NCI-H1694 (cell line): ENCODE measurements around the gene SLC25A27.
A peak's percentile ranks its signal among the peaks of the same experiment; 100 is the strongest.
"Not testable (repeated sequence)": the region's sequence is repeated elsewhere in the genome, so short reads cannot be mapped to it uniquely, and the experiment has no call there.

Experiments used
- DNase-seq: peaks from one replicate; lab custom pipeline; 2025; lab: John Stamatoyannopoulos, UW

The SLC25A27 gene, protein sequence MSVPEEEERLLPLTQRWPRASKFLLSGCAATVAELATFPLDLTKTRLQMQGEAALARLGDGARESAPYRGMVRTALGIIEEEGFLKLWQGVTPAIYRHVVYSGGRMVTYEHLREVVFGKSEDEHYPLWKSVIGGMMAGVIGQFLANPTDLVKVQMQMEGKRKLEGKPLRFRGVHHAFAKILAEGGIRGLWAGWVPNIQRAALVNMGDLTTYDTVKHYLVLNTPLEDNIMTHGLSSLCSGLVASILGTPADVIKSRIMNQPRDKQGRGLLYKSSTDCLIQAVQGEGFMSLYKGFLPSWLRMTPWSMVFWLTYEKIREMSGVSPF

DNA sequence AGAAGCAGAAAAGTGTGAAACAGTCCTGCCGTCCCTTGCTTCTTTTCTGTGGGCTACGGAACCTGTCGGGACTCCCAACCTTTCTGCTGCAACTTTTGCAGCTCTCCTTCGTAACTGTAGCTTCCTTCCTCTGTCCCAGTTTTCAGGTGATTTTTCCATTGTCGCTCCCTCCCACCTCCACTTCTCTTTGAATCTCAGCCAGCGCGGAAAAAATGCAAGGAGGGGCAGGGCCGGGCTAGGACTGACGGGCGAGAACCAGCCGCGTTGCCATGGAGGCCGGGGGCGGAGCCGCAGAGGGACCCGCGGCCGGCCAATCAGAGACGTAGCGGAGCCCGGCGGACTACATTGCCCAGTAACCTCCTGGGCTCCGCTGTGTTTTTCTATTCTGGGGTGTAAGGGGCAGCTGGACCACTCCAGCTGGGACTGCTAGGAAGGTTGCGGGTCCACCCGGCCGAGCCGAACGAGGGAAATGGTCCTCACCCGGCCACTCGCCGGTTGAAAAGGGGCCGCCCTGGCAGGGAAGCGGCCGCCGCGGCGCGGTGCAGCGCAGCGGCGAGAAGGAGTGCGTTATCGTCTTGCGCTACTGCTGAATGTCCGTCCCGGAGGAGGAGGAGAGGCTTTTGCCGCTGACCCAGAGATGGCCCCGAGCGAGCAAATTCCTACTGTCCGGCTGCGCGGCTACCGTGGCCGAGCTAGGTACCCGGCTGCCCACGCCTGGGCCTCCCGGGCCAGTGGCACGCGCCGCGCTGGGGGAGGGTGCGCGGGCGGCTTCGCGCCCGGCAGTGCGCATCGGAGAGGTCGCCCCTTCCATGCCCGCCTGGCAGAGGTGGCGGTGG is at the start of gene SLC25A27, which contains the start of gene CYP39A1:
Gene SLC25A27, plus strand, starts transcription at position 373 of the 836 bp plus-strand sequence. Its CDS starts 218 bp downstream, at position 591.
Gene CYP39A1, minus strand, starts transcription at position 216 of the 836 bp plus-strand sequence. CDS start 236 bp downstream, outside the sequence.
- DNase-seq, result peak; percentile 32

DNA sequence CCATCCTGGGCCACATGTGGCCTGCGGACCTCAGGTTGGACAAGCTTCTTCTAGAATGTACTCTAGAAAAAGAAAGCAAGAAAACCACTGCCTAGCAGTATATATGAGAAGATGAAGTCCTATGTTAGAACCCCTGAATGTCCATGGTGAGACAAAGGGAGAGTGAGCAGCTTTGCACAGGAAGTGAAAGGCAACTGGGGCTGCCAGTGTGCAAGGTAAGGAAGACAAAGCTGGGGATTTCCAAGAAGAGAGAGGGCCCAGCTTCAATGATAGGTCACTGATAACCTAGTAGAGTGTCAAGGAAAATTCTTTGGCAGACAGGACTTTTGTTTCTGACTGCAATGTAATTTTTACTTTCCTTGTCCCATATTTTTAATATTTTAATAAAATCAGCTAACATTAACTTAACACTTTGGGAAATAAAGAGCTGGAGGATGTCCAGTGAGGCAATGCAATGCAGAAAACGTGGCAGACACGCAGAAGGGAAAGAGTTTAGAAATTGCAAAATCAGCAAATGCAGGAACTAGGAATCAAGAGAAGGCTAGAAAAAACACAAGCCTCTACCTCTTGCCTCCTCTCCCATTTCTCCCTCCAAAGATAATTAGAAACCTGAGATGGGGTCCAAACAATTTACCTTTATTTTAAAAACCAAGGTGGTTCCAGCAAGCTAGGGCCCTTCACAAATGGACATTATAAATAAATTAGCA is 47.5 kb upstream of the SLC25A27 start:
- DNase-seq, result no peak

DNA sequence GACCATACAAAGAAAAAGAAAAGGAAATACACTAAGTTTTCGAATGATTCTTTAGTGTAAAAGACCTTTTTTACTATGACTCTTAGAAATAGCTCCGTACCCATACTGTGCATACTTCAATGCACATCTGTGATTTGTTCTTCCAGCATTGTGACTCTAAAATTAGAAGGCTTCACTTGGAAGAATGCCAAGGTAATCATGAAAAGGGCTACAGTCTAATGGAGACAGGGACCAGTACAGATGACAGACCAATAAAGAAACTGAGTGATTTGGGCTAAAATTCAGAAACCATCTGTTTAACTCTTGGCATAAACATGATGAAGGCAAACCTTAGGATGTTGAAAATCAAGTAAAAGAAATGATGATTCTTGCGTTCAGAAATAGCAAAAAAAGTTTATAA is 46.4 kb upstream of the SLC25A27 start:
- DNase-seq, result no peak

DNA sequence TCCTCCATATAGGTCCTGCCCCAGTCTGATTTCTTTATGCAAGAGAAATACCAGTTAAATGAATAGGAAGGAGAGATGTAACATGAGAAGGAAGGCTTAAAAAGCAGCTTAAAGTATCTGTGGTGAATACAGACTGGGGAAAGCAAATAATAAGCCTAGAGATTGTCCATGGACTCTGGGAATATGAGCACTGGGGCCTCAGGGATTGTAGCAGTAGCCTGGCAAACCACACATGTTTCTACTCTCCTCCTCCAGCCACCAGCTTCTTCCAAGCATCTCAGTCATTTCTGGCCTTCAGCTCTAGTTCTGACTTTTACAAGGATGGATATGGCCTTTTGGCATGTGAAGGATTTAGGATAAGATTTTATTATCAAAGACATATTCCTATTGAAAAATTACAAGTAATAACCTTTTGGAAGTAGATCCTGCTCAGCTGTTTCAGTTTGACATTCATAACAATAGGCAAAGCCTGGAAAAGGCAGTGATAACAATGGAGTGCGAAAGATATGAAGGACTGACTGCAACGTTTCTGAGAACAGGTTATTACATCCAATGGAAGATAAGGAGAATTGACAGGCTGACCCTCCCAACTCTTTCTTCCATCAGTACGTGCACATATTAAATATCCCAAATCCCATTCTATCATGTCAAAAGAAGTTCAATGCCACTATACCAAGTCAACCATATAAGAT is 41.8 kb upstream of the SLC25A27 start:
- DNase-seq, result no peak

DNA sequence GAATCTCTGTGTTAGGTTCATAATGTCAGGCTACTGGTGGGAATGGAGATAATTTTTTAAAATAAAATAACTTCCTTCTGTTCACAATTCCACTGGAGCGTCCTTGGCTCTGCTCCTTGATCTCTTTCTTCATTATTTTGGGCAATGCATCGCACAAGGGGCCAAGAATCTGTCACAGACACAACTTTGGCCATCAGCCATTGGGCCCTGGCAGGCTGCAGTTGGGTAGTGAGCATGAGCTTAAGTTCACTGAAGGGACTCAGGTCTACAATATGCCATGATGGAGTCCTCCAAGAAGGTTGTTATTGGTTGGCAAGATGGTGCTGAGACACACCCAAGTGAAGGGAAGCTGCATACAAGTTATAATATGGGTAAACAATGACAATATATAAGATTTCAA is 40.1 kb upstream of the SLC25A27 start:
- DNase-seq, result no peak

DNA sequence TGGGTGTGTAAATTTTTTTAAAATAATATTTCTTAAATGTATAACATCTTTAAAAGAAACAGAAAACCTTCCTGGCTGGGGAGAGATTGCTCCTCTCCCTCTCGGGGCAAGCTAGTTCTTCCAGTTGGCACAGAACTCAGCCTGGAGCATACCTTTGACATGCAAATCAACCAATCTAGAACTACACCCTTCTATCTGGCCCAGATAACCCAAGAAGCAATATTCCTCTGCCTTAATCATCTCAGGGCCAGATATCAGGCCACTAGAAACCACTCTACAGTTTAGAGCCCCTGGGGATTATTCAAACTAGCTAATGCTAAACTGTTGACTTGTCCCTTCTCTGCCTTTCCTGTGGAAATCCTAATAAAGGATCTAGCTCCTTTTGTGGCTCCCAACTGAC is 34.0 kb upstream of the SLC25A27 start:
- no peak for DNase-seq

DNA sequence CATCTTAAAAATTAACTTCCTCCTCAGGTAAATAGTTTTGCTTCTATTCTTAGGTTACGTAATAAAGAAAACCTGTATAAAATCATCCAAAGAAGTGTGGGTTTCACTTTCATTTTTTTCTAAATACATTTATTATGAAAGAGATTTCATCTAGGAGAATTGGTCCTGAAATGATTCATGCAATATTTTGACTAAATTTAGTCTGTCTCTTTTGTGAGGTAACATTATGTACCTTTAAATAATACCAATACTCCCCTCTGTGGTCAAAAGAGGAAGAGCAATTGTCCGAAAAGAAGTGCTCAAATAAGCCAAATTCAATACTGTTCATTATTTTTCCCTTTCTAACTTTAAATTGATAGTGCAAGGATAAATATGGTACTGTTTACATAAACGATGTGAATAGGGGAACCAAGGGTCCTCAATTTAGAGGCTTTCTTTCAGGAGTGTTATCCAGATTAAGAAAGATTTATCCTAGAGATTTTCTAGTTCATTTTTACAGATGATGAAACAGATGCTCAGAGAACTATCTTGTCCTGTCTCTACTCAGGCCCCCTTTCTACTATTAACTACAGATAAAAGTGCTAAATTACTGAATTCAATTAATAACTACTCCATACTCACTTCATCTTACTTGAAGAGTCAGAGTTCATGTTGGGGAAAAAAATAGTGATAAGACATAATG is 26.4 kb upstream of the SLC25A27 start:
- no peak for DNase-seq

DNA sequence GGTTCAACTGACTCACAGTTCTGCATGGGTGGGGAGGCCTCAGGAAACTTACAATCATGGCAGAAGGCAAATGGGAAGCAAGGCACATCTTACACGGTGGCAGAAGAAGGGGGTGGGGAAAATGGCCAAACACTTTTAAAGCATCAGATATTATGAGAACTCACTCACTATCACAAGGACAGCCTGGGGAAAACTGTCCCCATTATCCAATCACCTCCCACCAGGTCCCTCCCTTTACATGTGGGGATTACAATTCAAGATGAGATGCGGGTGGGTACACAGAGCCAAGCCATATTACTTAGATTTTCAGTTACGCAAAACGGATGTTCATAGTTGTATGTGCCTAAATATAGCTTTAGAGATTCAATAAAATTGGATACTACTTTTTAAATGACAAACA is 25.8 kb upstream of the SLC25A27 start:
- no peak for DNase-seq

DNA sequence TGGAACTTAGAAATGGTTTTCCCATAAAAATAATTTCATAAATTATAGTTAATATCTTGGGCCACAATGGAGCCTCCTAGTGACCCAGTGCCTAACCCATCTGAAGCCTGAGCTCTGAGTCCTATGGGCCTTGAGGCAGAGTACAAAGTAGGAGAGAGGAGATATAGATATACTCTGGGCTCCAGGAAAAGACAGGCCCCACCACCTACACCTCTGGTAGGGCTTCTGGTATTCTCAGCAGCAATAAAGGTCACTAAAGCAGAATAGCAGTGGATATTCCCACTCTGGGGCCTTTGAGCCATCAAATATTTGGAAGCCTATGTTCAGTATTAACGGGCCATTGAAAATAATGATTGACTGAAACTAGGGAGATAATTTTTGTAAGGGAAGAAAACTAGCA is 24.3 kb upstream of the SLC25A27 start:
- DNase-seq, result no peak

DNA sequence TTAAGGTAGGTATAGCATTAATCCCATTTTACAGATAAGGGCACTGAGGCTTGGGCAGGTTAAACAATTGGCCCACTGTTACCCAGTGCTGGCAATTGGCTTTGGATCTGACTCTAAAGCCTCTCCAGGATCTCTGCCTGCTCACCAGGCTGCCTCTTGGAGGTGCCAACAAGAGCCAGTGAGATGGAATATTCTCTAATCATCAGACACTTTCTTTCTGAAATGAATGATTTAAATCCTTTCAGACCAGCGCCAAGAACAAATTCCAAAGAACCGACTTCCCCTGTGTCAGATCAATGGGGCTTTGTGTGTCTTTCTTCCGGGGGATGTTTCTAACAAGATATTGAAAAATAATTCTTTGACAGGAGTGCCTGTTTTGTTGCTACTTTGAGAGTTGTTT is 23.8 kb upstream of the SLC25A27 start:
- DNase-seq, result no peak

DNA sequence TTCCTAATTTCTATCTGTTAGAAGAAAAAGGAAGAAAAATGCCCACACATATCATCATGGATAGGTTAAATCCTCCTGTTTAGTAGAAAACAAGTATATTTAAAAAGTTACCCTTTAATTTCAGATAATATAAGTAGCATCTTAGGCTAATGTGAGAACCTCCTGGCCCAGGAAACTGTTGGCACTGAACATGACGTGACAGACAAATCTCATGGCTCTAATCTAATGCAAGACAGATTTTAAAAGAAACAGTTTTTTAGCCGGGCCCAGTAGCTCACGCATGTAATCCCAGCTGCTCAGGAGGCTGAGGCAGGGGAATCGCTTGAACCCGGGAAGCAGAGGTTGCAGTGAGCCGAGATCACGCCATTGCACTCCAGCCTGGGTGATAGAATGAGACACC is 23.1 kb upstream of the SLC25A27 start:
- DNase-seq, result no peak

DNA sequence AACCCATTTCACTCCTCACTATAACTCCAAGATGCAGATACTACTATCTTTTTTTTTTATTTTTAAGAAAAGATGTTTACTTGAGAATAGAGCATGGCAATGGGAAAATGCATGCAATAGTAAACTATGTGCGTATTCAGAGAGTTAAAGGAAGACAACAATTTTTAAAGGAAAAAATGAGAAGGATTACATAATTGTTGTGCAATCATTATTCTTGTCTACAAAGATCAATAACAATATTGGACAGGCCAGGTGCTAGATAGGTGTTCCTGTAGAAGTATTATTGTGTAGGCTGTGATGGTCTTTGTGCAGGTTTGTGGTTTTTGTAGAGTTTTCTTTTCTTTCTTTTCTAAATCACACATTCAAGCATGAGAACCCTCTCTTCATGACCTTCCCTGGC is 20.7 kb upstream of the SLC25A27 start:
- no peak for DNase-seq

DNA sequence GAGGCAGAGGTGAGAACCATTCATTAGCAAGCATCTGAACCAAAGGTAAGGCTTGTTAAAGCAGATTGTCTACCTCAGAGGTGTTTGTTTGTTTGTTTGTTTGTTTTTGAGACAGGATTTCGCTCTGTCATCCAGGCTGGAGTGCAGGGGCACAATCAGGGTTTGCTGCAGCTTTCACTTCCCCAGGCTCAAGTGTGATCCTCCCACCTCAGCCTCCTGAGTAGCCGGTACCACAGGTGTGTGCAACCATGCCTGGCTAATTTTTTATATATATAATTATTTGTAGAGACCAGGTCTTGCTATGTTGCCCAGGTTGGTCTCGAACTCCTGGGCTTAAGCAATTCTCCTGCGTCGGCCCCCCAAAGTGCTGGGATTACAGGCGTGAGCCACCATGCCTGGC is 17.3 kb upstream of the SLC25A27 start:
- DNase-seq, result no peak

DNA sequence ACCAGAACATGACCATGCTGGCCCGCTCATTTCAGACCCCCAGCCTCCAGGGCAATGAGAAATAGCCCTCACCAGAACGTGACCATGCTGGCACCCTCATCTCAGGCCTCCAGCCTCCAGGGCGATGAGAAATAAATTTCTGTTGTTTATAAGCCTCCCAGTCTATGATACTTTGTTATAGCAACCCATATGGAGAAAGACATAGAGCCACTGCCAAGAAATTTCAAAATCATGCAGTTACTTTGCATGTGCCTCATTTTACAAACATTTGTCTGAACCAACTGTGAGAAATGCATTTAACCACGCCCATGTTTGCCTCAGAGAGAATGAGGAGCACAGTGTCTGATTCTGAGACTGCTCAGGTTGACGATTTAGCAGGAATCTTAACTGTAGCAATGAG is 15.6 kb upstream of the SLC25A27 start:
- no peak for DNase-seq

DNA sequence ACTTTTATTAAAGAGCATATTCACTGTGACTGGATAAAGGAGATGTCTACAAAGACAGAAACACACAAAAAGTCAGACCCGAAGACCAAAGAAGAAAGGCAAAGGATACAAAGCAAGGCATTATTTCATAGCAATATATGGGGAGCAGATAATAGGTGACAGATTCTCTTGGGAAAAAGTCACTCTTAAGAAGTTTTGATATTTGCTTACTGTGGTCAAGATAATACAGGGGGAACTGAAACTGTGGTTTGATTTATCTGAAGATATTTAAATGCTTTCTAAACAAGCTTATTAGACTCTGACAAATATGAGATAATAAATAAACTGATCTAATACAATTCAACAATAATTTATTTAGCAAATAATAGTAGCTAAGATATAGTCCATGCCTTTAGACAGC is 14.8 kb upstream of the SLC25A27 start:
- DNase-seq, result no peak

DNA sequence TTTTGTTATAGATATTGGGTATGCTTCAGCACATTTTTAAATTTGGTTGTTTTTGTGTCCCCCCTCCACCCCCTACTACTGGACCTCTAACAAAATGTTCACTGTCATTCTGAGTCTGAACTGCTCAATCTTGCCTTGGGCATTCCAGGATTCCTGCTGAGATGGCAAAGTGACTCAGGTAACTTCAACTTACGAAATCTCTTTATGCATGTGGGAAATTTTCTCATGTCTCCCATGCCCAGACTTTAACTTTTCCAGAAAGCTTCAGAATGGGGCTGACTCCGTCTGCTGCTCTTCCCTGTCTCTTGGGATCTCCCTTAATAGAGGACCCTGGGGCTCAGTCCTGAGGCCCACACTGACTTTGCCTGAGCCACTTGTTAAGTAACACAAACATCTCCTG is 14.1 kb upstream of the SLC25A27 start:
- no peak for DNase-seq

DNA sequence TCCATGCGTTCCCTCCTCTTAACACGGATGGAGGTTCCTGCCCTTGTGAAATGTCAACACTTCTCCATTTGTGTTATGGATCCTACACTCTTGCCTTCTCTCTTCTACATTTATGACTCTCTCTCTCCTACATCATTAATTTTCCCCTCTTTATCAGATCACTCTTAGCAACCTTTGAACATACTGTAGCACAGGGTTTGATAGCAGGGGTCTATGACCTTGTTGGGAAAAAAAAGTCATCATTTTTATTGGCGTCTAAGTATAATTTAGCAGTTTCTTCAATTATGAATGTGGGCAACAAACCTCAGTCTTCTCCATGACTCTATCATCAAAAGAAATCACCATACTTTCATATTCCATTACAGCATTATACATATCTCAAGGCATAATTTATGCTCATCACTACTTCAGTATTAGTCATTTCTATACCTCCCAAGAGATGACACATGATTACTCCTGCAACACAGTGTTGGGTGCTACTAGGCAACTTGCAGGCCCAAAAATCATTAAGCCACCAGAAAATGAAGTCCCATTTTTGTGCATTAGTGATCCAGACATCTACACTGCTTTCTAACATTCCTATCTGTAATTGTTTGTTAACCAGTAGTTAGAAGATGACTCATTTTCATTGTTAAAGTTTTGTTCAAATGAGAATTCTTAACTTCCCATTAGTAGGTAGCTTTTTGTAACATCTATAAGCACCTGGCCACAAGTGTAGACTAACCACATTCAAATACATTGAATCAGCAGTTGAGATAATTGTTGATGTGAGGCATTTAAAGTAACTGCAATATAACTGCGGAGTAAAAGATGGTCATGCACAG is 9.6 kb upstream of the SLC25A27 start:
- no peak for DNase-seq

DNA sequence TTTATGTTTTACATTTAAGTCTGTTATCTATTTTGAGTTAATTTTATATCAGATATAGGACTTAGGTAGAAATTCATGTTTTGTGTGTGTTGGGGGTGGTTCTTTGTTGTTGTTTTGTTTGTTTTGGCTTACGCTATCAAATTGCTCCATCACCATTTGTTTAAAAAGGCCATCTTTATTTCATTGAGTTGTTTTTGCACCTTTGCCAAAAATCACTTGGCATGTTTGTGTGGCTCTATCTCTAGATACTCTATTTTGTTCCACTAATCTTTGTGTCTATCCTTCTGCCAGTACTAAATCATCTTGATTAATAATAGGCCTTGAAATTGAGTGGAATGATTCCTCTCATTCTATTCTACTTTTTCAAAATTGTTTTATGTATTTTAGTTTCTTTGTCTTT is 7.5 kb upstream of the SLC25A27 start:
- DNase-seq, result no peak

DNA sequence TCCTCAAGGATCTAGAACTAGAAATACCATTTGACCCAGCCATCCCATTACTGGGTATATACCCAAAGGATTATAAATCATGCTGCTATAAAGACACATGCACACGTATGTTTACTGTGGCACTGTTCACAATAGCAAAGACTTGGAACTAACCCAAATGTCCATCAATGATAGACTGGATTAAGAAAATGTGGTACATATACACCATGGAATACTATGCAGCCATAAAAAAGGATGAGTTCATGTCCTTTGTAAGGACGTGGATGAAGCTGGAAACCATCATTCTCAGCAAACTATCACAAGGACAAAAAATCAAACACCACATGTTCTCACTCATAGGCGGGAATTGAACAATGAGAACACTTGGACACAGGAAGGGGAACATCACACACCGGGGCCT is 4.7 kb upstream of the SLC25A27 start:
- not testable (repeated sequence) for DNase-seq

DNA sequence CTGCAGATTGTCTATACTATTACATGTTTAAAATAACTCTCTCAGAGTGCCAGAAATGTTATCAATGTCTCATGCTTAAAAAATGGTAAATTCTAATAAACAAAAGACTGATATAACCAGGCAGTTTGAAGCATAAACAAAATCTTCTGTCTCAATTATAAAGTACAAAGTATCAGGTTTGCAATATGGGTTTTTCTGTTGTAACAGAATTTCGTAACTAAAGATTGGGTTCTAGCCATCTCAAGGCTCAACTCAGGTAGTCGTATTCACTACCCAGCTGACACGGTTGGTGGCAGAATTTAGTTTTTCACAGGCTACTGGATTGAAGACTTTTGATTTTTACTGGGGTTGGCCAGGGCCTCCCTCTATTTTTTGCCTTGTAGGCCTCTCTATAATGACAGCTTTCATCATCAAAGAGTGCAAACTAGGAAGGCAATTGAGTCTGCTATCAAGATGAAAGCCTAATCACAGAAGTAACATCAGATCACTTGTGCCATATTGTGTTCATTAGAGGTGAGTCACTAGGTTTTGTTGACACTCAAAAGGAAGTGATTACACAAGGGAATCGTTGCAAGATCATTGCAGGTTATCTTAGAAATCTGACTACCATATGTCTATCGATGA is 3.8 kb upstream of the SLC25A27 start:
- DNase-seq, result no peak
